ENCODE measurements around the gene GM2A.

GRCh38 chr5:151215546-151215880 lies 37.5 kb upstream of the GM2A start:
- TF ChIP-seq, protein P1, sequence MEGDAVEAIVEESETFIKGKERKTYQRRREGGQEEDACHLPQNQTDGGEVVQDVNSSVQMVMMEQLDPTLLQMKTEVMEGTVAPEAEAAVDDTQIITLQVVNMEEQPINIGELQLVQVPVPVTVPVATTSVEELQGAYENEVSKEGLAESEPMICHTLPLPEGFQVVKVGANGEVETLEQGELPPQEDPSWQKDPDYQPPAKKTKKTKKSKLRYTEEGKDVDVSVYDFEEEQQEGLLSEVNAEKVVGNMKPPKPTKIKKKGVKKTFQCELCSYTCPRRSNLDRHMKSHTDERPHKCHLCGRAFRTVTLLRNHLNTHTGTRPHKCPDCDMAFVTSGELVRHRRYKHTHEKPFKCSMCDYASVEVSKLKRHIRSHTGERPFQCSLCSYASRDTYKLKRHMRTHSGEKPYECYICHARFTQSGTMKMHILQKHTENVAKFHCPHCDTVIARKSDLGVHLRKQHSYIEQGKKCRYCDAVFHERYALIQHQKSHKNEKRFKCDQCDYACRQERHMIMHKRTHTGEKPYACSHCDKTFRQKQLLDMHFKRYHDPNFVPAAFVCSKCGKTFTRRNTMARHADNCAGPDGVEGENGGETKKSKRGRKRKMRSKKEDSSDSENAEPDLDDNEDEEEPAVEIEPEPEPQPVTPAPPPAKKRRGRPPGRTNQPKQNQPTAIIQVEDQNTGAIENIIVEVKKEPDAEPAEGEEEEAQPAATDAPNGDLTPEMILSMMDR (IDR thresholded peaks at IDR 0.05), result no peak
- TF ChIP-seq POLR2A (IDR thresholded peaks at IDR 0.05) (no peak), POLR2AphosphoS5 (IDR thresholded peaks at IDR 0.05) (no peak)
